ENCODE results near the gene NOTCH3. TPM values are rescaled to one million over a fixed set of nuclear protein-coding genes. Genes with fewer than 3 reads are reported as not detected.
A peak's percentile ranks its signal among the peaks of the same experiment; 100 is the strongest.

Gene NOTCH3
- total and polyA plus RNA-seq, 2 of the 8 experiments (the other 6 are each of a cell fraction or from before 2014, with no cell fraction given) = 37.5 to 107 TPM

- TF ChIP-seq JUND (IDR thresholded peaks at IDR 0.05; ENCODE audit: low read length) (peak; percentile 98), EGR1 (IDR thresholded peaks at IDR 0.05; ENCODE audit: borderline replicate concordance, low read depth, low read length) (peak; percentile 51; the same call in 1 of the 2 replicates), RXRA (IDR thresholded peaks at IDR 0.05; ENCODE audit: insufficient read depth, low read depth, low read length) (peak; percentile 59; the same call in 1 of the 2 replicates), ATF3 (IDR thresholded peaks at IDR 0.05; ENCODE audit: insufficient read depth, low read depth, low read length) (no peak), BRCA1 (IDR thresholded peaks at IDR 0.05; ENCODE audit: low read depth, low read length) (no peak), CHD7 (IDR thresholded peaks at IDR 0.05; ENCODE audit: insufficient replicate concordance, low read length) (no peak), HDAC6 (IDR thresholded peaks at IDR 0.05; ENCODE audit: low read depth, low read length) (no peak), YY1 (IDR thresholded peaks at IDR 0.05; ENCODE audit: low read depth, low read length) (peak; percentile 67; the same call in 1 of the 2 replicates), BCL11A (IDR thresholded peaks at IDR 0.05; ENCODE audit: low read depth in 2 of 2, low read length in 2 of 2) (no peak)
Observed at GRCh38 chr19:15195371-15196334, 5.1 kb downstream of the NOTCH3 start (continued).

Data from H1 (cell line).